Pons (tissue), 1 donor: ENCODE results near the gene SLC7A11.

Source experiments
- DNase-seq: peaks from one replicate; pipeline ENCODE4 v3.0.0-alpha.2; 2016; ENCODE audit warnings: low spot score

SLC7A11 gene

DNA sequence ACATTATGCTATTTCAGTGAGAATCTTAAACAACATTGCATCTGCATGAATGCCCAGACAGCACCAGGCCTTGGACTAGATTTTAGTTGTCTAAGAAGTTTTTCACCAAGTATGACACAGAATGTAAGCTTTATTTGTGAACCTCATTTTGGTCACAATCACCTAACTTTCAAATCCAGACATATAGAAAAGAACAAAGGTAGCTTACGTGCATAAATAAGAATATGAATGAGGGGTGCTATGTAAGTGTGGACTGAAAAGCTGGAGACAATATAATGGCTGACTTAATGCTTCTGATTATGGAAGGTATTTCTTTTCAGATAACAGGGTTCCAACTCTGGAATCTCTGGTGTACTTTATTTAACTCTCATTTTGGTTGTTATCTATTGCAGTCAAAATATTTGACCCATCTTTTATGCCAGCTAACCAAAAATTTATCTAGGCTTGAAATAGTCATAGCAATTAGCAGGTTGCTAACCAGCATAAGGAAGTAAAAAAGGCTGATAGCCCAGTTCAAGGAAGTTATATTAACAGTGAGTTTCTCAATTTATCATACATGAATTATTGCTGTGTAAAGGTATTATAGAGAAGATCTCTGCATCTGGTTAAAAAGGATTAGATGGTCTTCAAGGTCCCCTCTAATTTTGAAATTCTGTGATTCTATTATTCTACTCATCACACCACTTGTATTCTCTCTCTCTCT, 36.5 kb downstream of the SLC7A11 start:
- no peak for DNase-seq

DNA sequence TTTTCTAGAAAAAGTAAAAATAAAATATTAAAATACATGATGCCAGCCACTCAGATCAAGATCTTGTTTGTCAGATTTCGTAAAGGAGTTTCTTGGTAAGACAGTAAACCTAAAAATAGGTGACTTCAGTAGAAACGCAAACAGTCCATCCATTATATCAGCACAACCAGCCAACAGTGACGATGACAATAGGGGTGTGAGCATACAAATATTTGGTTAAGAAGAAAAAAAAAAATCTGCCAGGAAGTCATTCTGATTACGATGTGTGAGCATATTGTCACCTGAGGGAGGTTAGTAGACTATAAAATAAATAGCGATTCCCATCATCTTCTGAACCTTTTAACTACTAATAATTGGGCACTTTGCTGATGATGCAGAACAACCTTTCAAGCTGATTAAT, 37.6 kb downstream of the SLC7A11 start:
- DNase-seq = no peak

DNA sequence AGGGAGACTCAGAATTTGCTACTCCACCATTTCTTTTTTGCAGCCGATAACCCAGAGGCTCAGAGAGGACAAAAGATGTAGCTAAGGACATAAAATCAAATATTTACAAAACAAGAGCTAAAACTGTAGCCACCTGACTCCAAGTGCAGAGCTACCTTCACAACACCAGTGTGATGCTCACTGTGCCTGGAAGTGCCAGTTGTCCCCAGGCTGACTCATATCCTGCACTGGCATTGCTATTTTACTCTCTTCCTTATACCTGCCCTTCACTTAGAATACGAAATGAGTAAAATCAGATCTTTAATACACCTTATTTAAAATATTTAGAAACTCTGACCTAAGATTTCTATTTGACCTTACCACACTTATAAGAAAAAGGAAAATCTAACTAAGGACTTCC, 39.5 kb downstream of the SLC7A11 start:
- no peak for DNase-seq

DNA sequence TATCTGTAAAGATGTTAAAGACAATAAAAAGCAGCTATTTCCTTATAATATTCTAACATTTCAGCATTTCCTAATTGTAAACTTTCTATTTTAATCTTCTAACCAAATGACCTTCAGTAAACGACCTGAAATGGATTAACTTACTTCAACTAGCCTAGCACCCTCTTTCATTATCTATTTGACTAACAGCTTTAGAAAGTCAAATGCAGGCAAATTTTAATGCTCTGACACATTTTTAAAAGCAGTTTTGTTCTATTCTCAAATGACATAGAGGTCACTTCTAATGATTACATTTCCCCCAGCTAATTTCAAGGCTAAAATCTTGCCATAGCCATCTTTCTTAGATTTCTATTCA, 41.9 kb downstream of the SLC7A11 start:
- no peak for DNase-seq

DNA sequence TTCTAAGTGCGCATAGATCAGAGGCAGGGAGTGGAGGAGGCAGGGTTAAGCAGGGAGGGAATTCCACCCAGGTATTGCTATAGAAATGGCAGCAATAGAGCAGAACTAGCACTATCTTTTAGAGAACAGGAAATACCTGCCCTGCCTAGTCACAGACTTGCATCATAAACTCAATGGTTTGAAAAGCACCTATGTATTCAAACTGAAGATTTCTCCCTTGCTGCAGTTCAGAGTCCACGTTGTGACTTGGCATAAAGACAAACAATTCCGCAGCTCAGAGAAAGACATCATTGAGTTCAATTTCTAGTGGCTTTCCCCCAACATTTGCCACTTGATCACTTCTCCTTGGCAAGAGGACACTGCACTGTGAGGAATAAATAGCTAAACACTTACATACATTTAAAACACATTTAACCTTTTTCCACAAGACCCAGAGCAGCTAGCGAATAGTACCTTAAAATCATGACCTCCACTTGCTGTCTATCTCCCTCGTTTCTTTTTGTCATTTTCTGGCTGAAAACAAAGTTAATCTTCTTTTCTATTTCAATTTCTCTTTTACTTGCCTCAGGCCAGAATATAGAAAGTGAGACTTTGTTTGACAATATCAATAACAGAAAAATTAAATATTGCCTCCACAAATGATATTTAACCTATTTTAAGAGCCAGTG, 42.4 kb downstream of the SLC7A11 start:
- peak; percentile 76 for DNase-seq

DNA sequence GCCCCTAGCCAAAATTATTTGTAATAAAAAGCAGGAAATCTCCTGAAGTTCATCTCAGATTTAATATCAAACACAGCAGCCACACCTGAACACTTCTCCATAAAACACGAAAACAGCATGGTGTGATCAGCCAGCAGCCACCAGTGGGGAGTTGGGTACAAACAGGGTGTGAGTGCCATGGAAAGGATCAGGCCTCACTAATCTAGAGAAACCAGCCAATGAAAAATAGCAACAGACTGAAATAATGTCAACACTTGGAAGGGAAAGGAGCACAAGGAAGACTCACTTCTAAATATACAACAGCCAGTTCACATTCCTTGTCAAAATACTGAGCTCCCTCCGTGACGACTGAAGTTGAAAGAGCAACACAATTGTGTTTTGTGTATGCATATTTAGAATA, 46.0 kb downstream of the SLC7A11 start:
- DNase-seq = no peak

DNA sequence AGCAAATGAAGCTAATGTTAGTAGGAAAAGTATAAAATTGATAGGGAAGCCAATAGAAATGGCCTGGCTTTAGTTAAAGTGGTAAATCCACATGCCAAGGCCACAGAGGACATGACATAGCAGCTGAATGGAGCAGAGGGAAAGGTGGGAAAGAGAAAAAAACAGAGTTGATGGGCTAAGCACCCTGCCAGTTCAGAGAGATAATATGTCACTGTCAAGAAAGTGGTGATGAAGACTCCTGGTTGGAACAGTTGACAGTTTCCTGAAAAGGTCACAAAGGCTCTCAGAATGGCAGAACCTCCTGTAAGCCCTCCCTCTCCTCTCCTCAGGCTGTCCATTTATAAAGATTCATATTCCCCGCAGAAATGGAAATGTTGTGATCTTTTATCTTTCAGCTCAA, 48.2 kb downstream of the SLC7A11 start:
- DNase-seq = no peak

DNA sequence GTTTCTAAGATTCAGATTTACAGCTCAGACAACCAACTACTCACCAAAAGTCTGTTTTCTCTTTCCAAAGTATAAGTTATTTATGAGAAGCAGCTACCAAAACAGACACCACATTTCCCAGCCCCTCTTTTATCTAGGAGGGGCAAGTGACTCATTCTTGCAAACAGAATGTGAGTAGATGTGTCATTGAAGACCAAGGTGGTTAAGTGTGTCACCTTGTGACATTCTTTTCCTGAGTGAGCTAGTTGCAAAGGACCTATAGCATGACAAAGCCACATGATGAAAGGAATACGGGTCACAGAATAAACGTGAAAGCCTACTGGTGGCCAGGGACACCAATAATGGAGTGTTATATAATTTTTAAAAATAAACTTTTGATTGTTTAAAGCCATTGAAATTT, 50.0 kb downstream of the SLC7A11 start:
- no peak for DNase-seq

DNA sequence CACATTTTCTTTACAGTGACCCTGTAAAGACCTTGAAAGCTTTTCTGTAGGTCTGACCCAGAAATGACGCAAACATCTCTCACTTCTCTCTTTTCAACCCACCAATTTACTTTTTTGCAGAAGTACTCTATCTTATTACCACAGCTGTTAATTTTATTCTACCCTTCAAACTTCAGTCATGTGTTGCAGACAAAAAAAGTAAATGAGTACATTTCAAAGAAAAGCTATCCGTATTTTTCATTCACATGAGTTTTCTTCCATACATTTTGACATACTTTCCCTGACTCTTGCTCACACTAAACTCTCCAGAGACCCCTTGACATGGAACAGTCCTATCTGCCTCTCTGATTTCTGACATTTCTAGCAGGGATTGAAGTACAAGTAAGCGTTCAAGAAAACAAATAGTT, 51.7 kb downstream of the SLC7A11 start:
- DNase-seq = no peak

DNA sequence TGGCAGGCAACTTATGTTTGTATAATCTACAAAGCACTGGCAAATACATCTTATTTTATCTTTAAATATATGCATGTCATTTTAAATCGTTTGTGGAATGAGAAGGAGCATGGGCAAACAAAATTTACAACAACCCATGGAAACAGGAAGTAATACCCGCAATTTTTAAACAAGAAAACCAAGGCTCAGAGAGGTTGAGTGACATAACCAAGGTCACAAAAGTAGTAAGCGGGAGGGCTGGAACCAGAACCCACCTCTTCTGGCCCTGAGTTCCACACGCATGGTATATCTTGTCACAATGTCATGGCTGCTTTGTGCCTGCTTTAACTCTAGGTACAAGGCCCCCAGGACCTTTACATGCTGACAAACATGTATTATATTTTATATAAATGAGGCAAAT, 52.9 kb downstream of the SLC7A11 start:
- no peak for DNase-seq

DNA sequence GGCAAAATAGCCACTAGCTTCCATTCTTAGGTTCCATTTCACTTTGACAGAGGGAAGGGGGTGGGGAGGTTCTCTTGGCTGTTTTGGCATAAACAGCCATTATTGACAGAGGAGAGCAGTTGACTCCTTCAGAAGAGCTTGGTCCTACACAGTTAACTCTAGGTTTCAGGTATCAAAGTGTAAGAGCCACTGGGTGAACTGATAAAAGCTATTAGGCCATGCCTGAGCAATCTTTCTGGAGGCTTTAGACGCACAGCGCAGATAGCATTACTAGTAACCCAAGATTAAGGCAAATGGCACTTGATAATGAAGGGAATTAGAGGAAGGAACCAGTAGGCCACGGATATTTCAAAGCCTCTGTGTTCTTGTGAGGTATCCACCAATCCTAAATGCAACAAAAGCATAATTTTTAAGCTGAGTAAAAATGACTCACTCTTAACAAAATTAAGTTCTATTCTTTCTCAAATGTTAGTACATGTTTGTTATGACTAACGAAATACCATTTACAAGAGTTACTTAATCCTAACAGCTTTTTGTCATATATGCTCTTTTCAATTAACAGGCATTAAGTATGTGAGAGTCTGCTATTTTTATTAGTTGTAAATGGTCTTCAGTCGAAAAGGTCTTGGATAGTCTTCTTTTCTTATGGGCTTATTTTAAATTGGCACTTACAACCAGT, 53.6 kb downstream of the SLC7A11 start:
- no peak for DNase-seq

DNA sequence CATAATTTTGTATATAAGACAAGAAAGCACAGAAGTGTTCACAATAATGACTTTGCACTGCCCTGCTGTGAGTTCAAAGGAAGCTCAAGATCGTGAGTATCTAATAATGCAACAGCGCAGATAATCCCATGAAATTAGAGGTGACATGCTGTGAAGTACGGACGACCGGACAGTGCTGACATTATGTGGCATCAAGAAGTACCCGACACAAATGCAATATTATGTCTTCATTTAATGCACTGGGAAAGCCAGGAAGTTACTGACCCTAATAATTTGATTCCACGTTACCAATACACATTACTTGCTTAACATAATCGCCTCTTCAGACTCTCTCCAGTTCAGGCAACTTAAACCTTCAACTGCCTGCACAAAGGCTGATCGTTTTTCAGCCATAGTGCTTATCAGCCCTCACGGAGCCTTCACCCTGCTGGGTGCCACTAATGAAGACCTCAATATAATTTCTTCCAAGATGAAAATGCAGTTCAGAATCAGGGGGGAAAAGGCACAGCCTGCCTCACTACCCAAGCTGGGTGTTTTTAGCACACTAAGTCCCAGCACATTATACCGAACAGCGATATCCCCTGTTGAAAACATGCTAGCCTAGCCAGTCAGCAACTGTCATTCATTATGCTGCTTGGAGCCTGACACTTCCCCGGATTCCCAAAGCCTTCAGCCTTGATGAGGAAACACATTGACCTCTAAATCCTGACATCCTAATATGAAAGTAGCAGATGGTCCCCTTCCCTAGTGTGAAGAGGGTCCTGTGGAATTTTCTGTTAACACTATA, 56.1 kb downstream of the SLC7A11 start:
- no peak for DNase-seq

DNA sequence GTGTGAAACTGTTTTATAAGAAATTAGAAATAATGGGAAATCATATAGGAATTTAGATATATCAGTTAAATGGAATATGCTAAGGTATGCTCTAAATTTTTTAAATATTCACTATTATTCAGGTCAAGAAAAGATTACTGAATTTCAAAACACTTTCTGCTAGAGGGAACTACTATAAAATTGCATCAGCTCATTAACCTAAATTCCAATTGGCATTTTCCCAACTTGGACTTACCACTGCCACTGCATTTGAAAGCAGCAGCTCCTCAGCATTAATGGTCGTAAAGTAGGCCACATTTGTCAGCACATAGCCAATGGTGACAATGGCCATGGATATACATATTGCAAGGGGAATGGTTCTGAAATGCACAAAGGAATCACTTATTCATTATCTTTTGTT, 57.3 kb downstream of the SLC7A11 start:
- no peak for DNase-seq

DNA sequence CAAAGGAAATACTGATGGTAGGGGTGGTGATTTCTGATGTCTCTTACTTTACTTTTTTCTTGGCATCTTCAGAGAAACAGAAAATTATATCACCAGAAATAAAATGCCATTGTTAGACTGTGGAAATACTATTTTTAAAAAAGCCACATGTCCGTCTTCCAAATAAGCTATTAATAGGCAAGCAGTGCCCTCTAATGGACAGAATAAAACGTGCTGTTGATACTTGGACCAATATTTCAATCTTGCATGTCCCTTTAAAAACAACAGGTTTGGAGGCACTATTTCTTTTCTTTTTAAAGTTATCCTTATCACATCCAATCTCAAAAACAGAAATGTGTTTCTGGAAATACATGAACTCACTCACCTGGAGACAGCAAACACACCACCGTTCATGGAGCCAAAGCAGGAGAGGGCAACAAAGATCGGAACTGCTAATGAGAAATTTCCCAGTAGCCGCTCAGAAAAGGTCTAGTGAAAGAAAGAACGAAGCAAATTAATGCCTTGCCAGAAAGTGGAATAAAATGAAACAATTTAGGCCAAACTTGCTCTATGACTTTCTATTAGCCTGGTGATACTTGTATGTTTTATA, 59.2 kb downstream of the SLC7A11 start:
- DNase-seq = peak; percentile 83

DNA sequence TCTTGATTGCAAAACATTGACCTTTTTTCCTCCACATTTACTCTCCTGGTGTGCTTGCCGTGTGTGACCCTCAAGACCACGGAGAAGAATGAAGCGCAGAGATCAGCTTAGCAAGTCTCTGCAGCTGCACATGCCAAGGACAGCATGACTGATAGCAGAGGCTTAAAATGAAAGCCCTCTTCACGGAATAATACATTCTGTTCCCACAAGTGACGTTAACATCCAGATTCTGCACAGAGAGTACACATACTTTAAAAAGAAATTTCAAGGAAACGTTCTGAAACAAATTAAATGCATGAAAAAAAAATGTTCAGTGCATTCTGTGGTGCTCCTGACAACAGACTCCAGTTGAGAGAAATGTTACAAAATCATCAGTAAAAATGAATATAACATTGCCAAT, 60.9 kb downstream of the SLC7A11 start:
- DNase-seq = no peak

DNA sequence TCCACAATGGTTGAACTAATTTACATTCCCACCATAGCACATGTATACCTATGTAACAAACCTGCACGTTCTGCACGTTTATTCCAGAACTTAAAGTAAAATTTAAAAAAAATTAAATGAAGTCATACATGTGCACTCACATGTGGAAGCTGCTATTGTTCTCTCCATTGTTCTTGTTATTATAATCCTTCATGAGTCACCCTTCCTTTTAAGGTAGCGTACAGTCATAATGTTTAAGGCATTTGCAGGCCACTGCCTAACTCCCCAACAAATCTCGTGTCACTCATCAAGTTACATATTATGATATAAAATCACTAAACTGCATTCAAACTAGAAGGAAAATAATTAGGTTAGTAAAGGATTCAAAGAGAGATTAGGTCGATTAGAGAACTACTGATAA, 63.6 kb downstream of the SLC7A11 start:
- DNase-seq = no peak

DNA sequence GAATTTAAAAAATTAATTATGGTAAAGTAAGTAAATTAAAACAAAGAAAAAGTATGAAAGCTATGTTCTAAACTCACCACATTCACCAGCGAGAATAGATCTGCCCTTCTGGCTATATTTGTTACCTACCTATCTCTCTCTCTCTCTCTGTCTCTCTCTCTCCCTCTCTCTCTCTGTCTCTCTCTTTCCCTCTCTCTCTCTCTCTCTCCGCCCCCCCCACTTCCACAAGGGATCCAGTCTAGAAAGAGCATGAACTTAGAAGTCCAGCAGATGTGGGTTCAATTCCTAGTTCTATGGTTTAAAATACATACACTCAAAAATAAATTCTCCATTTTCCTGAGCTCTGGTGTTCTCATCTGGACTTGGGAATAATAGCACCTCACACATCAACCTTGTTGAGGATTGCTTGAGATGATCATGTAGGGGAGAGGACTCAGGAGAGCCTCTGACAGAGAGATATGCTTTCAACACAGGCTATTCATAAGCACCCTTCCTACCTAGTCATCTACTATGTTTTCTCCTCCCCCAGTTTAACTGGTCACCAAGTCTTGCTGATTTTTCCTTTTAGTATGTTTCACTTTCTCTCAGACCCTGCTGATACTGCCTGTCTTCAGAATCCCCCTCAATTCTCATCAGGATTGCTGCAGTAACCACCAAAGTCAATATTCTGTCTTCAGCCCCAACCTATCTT, 64.7 kb downstream of the SLC7A11 start:
- no peak for DNase-seq

DNA sequence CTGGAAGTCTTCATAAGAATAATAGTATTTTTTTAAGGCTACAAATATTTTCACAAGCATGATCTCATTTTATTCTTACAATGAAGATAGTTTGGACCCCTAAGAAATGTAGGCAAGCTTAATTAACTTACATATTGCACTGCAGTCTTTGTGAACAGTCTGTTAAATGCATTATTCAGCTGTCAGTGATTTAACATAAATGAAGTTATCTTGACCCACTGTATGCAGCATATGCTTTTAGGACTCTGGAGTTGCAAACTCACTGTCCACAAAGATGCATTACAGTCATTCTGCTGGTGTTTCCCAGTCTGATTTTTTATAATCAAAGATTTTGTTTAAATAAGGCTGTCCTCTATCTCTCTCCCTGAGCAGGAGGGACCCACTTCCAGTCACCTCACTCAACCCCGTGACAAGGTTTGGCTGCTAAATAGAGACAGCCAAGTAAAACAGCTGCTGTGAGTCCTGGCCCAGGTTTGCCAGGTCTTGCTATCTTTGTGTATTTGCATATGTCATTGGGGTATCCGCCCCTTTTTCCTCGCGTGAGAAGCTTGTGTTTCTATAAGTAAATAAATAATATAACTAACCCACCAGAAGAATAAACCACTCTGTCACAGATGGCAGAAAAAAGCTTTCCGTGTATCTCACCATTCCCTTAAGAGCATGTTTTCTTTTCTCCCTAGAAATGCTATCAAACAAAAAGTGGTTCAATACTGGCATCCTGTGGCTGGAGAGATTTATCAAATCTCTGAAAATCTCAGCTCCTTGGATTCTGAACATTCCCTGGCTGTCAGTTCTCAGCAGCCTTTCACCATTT, 67.0 kb downstream of the SLC7A11 start:
- DNase-seq = peak; percentile 36

DNA sequence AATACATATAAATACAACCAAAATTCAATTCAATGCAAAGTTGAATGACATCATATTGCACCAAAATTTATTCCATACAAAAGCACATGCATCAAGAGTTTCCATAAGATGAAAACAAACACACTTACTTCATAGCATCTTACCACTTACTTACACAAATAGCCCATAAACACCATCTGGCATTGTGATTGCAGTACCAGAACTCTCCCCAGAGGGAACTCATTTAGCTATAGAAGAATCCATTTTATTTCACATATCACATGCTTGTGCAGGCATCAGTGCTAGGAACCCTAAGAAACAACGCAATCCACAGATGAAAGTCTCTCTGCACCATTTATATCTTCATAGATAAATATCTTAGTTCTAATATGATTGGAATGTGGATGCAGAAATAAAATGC, 77.9 kb downstream of the SLC7A11 start:
- DNase-seq = no peak

DNA sequence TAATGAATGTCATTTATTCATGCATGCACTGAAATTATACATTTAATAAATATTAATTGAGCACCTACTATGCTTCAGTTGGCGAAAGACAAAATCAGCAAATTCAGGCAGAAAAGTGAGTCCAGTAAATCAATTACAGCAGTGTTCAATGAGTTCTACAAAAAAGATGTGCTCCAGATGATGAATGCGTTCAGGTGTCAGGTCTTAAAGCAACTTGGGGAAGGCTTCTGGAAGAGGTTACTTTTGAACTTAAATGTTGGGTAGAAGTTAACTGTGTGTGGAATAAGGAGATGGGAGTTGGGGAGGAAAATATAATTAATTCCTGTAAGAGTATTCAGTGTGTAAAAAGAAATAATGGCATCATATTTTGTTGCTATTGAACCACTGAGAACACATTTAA, 79.0 kb downstream of the SLC7A11 start:
- no peak for DNase-seq

DNA sequence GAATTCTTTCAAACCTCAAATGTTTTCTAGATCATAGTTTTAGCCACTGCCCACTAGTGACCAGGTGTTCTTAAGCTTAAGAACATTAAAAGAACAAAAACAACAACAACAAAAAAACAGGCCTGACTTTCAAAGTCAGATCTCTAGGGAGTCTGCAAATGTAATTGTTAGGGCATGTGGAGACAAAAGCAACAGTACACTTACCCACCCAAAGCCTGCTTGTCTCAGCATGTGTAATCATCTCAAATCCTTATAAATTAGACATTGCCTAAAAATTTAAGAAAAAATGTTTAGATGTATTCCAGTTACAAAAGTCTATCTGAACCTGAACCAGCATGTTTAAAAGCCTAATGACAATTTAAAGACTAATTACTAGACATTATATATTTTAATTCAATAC, 79.9 kb downstream of the SLC7A11 start:
- no peak for DNase-seq
